ENCODE data around the gene IQSEC3.
"Not testable (repeated sequence)": the region's sequence is repeated elsewhere in the genome, so short reads cannot be mapped to it uniquely, and the experiment has no call there.

The IQSEC3 gene

GRCh38 chr12:211639-212414 lies 145.3 kb downstream of the IQSEC3 start:
- Histone ChIP-seq H3K4me3 (ENCODE audit: extremely low read depth, insufficient read depth, low read length, poor library complexity, severe bottlenecking) (no peak overlapping the region), H3K36me3 (ENCODE audit: control insufficient read depth, insufficient read depth, low read length) (no peaks in the 10 kb centered on the region), H3K9me3 (ENCODE audit: control insufficient read depth, low read length) (no peaks in the 10 kb centered on the region), H3K4me1 (ENCODE audit: control insufficient read depth, insufficient read depth, low read length, poor library complexity, severe bottlenecking) (peaks cover 8% of the 10 kb centered on the region), H3K27ac (ENCODE audit: low read depth, low read length, severe bottlenecking) (no peak overlapping the region)
- WGBS, 2 experiments (ENCODE audit: insufficient coverage in 2 of 2), result 65 to 83% methylated on average over 12 to 13 of the region's 16 CpGs

- WGBS, 2 experiments (ENCODE audit: insufficient coverage in 2 of 2), result 64 to 74% methylated on average over 8 of the region's 8 CpGs
- H3K4me1 ChIP-seq (ENCODE audit: control insufficient read depth, insufficient read depth, low read length, poor library complexity, severe bottlenecking), result peaks cover 8% of the 10 kb centered on the region
- H3K27ac ChIP-seq (ENCODE audit: low read depth, low read length, severe bottlenecking), result no peak overlapping the region
- no peaks in the 10 kb centered on the region for H3K36me3 ChIP-seq (ENCODE audit: control insufficient read depth, insufficient read depth, low read length)
- no peaks in the 10 kb centered on the region for H3K9me3 ChIP-seq (ENCODE audit: control insufficient read depth, low read length)
- H3K4me3 ChIP-seq (ENCODE audit: extremely low read depth, insufficient read depth, low read length, poor library complexity, severe bottlenecking), result no peak overlapping the region
Measured at GRCh38 chr12:212415-212714, 145.8 kb downstream of the IQSEC3 start.

- Histone ChIP-seq H3K9me3 (ENCODE audit: control insufficient read depth, low read length) (no peaks in the 10 kb centered on the region), H3K4me1 (ENCODE audit: control insufficient read depth, insufficient read depth, low read length, poor library complexity, severe bottlenecking) (peaks cover 8% of the 10 kb centered on the region), H3K27ac (ENCODE audit: low read depth, low read length, severe bottlenecking) (no peak overlapping the region), H3K4me3 (ENCODE audit: extremely low read depth, insufficient read depth, low read length, poor library complexity, severe bottlenecking) (no peak overlapping the region), H3K36me3 (ENCODE audit: control insufficient read depth, insufficient read depth, low read length) (no peaks in the 10 kb centered on the region)
- 70 to 72% methylated on average over 8 to 16 of the region's 22 CpGs for WGBS, 2 experiments (ENCODE audit: insufficient coverage in 2 of 2)
Measured at GRCh38 chr12:212715-213526, 146.4 kb downstream of the IQSEC3 start.

- Histone ChIP-seq H3K9me3 (ENCODE audit: control insufficient read depth, low read length) (no peaks in the 10 kb centered on the region), H3K4me3 (ENCODE audit: extremely low read depth, insufficient read depth, low read length, poor library complexity, severe bottlenecking) (no peak overlapping the region), H3K27ac (ENCODE audit: low read depth, low read length, severe bottlenecking) (no peak overlapping the region), H3K36me3 (ENCODE audit: control insufficient read depth, insufficient read depth, low read length) (no peaks in the 10 kb centered on the region), H3K4me1 (ENCODE audit: control insufficient read depth, insufficient read depth, low read length, poor library complexity, severe bottlenecking) (peaks cover 8% of the 10 kb centered on the region)
- WGBS, 2 experiments (ENCODE audit: insufficient coverage in 2 of 2), result 45 to 58% methylated on average over 12 of the region's 12 CpGs
Measured at GRCh38 chr12:213527-213932, 147.0 kb downstream of the IQSEC3 start.

- H3K27ac ChIP-seq (ENCODE audit: low read depth, low read length, severe bottlenecking), result no peak within 1 kb of the TSS
- H3K36me3 ChIP-seq (ENCODE audit: control insufficient read depth, insufficient read depth, low read length), result no peaks in the 10 kb centered on the region
- WGBS, 2 experiments (ENCODE audit: insufficient coverage in 2 of 2), result 28 to 64% methylated on average over 2 to 6 of the region's 14 CpGs
- no peak within 1 kb of the TSS for H3K4me3 ChIP-seq (ENCODE audit: extremely low read depth, insufficient read depth, low read length, poor library complexity, severe bottlenecking)
- H3K9me3 ChIP-seq (ENCODE audit: control insufficient read depth, low read length), result no peaks in the 10 kb centered on the region
- peaks cover 8% of the 10 kb centered on the region for H3K4me1 ChIP-seq (ENCODE audit: control insufficient read depth, insufficient read depth, low read length, poor library complexity, severe bottlenecking)
Measured at GRCh38 chr12:214003-214741, 147.6 kb downstream of the IQSEC3 start, which contains the start of gene SLC6A12. Gene SLC6A12, minus strand, starts transcription at chr12:214157. Its CDS starts 4,171 bp downstream, at chr12:209986.

GRCh38 chr12:215116-215515 lies 148.5 kb downstream of the IQSEC3 start:
- no peaks in the 10 kb centered on the region for H3K9me3 ChIP-seq (ENCODE audit: control insufficient read depth, low read length)
- no peak overlapping the region for H3K27ac ChIP-seq (ENCODE audit: low read depth, low read length, severe bottlenecking)
- H3K4me1 ChIP-seq (ENCODE audit: control insufficient read depth, insufficient read depth, low read length, poor library complexity, severe bottlenecking), result peaks cover 8% of the 10 kb centered on the region
- WGBS, 2 experiments (ENCODE audit: insufficient coverage in 2 of 2), result 89 to 96% methylated on average over 4 to 5 of the region's 6 CpGs
- no peaks in the 10 kb centered on the region for H3K36me3 ChIP-seq (ENCODE audit: control insufficient read depth, insufficient read depth, low read length)
- H3K4me3 ChIP-seq (ENCODE audit: extremely low read depth, insufficient read depth, low read length, poor library complexity, severe bottlenecking), result no peak overlapping the region

- not testable (repeated sequence) for H3K27ac ChIP-seq (ENCODE audit: low read depth, low read length, severe bottlenecking); H3K9me3 ChIP-seq (ENCODE audit: control insufficient read depth, low read length); H3K4me1 ChIP-seq (ENCODE audit: control insufficient read depth, insufficient read depth, low read length, poor library complexity, severe bottlenecking); H3K36me3 ChIP-seq (ENCODE audit: control insufficient read depth, insufficient read depth, low read length); H3K4me3 ChIP-seq (ENCODE audit: extremely low read depth, insufficient read depth, low read length, poor library complexity, severe bottlenecking)
- WGBS, 2 experiments (ENCODE audit: insufficient coverage in 2 of 2), result 81 to 89% methylated on average over 6 of the region's 6 CpGs
Measured at GRCh38 chr12:217029-217428, 150.5 kb downstream of the IQSEC3 start.

GRCh38 chr12:218221-218620 lies 151.7 kb downstream of the IQSEC3 start:
- WGBS, 2 experiments (ENCODE audit: insufficient coverage in 2 of 2), result 85 to 92% methylated on average over 5 of the region's 5 CpGs
- no peak overlapping the region for H3K27ac ChIP-seq (ENCODE audit: low read depth, low read length, severe bottlenecking)
- no peaks in the 10 kb centered on the region for H3K36me3 ChIP-seq (ENCODE audit: control insufficient read depth, insufficient read depth, low read length)
- peaks cover 8% of the 10 kb centered on the region for H3K4me1 ChIP-seq (ENCODE audit: control insufficient read depth, insufficient read depth, low read length, poor library complexity, severe bottlenecking)
- H3K9me3 ChIP-seq (ENCODE audit: control insufficient read depth, low read length), result no peaks in the 10 kb centered on the region
- H3K4me3 ChIP-seq (ENCODE audit: extremely low read depth, insufficient read depth, low read length, poor library complexity, severe bottlenecking), result no peak overlapping the region

- Histone ChIP-seq H3K36me3 (ENCODE audit: control insufficient read depth, insufficient read depth, low read length) (no peaks in the 10 kb centered on the region), H3K9me3 (ENCODE audit: control insufficient read depth, low read length) (no peaks in the 10 kb centered on the region), H3K4me3 (ENCODE audit: extremely low read depth, insufficient read depth, low read length, poor library complexity, severe bottlenecking) (no peak overlapping the region), H3K4me1 (ENCODE audit: control insufficient read depth, insufficient read depth, low read length, poor library complexity, severe bottlenecking) (peaks cover 5% of the 10 kb centered on the region), H3K27ac (ENCODE audit: low read depth, low read length, severe bottlenecking) (no peak overlapping the region)
- WGBS, 2 experiments (ENCODE audit: insufficient coverage in 2 of 2), result 89 to 92% methylated on average over 26 to 28 of the region's 30 CpGs
Measured at GRCh38 chr12:218728-219590, 152.4 kb downstream of the IQSEC3 start.

- no peaks in the 10 kb centered on the region for H3K9me3 ChIP-seq (ENCODE audit: control insufficient read depth, low read length)
- no peaks in the 10 kb centered on the region for H3K36me3 ChIP-seq (ENCODE audit: control insufficient read depth, insufficient read depth, low read length)
- H3K4me3 ChIP-seq (ENCODE audit: extremely low read depth, insufficient read depth, low read length, poor library complexity, severe bottlenecking), result no peak overlapping the region
- H3K4me1 ChIP-seq (ENCODE audit: control insufficient read depth, insufficient read depth, low read length, poor library complexity, severe bottlenecking), result no peaks in the 10 kb centered on the region
- WGBS, 2 experiments (ENCODE audit: insufficient coverage in 2 of 2), result 9% methylated on average over 8 to 9 of the region's 17 CpGs
- H3K27ac ChIP-seq (ENCODE audit: low read depth, low read length, severe bottlenecking), result no peak overlapping the region
Measured at GRCh38 chr12:219891-220352, 153.4 kb downstream of the IQSEC3 start.

Measured in mesodermal cell (in vitro differentiated cells).